GM21360 (cell line): ENCODE data around the gene MARK3.
"Not testable (repeated sequence)": the region's sequence is repeated elsewhere in the genome, so short reads cannot be mapped to it uniquely, and the experiment has no call there.

Source experiments
- ATAC-seq: cut with Tn5 transposase; IDR thresholded peaks from one replicate; pipeline ENCODE4 v1.9.1; 2021; ENCODE audit warnings: mild to moderate bottlenecking, moderate library complexity; ENCODE audit not compliant: unreplicated experiment

The MARK3 gene

GRCh38 chr14:103524002-103524935, 139.1 kb downstream of the MARK3 start:
- ATAC-seq, result no peak

- ATAC-seq, result not testable (repeated sequence)
Measured at GRCh38 chr14:103525430-103526246, 140.4 kb downstream of the MARK3 start.

GRCh38 chr14:103526247-103526913, 141.2 kb downstream of the MARK3 start:
- no peak for ATAC-seq

- no peak for ATAC-seq
Measured at GRCh38 chr14:103526914-103527248, 141.7 kb downstream of the MARK3 start.

- peak; percentile 50 for ATAC-seq
Measured at GRCh38 chr14:103527408-103528145, 142.4 kb downstream of the MARK3 start.

- no peak for ATAC-seq
Measured at GRCh38 chr14:103528146-103528586, 143.0 kb downstream of the MARK3 start.

GRCh38 chr14:103528587-103529382, 143.6 kb downstream of the MARK3 start, which contains the start of gene TRMT61A:
TRMT61A (plus strand) TSS chr14:103529196; CDS start chr14:103529979, 783 bp downstream.
- no peak for ATAC-seq

- ATAC-seq, result no peak
Measured at GRCh38 chr14:103529383-103530365, 144.5 kb downstream of the MARK3 start.

GRCh38 chr14:103530390-103530789, 145.2 kb downstream of the MARK3 start:
- ATAC-seq, result no peak

- no peak for ATAC-seq
Measured at GRCh38 chr14:103530831-103531230, 145.6 kb downstream of the MARK3 start.

GRCh38 chr14:103531421-103532215, 146.4 kb downstream of the MARK3 start:
- ATAC-seq, result no peak

GRCh38 chr14:103532216-103533136, 147.3 kb downstream of the MARK3 start:
- no peak for ATAC-seq

- no peak for ATAC-seq
Measured at GRCh38 chr14:103533137-103533998, 148.2 kb downstream of the MARK3 start.

- no peak for ATAC-seq
Measured at GRCh38 chr14:103533999-103534575, 148.9 kb downstream of the MARK3 start.

GRCh38 chr14:103534576-103535061, 149.4 kb downstream of the MARK3 start:
- ATAC-seq, result no peak
